ENCODE measurements around the gene NTF3.

- no peak for TF ChIP-seq EZH2 (IDR thresholded peaks at IDR 0.05; ENCODE audit: low read length)
- TF ChIP-seq, protein P1, sequence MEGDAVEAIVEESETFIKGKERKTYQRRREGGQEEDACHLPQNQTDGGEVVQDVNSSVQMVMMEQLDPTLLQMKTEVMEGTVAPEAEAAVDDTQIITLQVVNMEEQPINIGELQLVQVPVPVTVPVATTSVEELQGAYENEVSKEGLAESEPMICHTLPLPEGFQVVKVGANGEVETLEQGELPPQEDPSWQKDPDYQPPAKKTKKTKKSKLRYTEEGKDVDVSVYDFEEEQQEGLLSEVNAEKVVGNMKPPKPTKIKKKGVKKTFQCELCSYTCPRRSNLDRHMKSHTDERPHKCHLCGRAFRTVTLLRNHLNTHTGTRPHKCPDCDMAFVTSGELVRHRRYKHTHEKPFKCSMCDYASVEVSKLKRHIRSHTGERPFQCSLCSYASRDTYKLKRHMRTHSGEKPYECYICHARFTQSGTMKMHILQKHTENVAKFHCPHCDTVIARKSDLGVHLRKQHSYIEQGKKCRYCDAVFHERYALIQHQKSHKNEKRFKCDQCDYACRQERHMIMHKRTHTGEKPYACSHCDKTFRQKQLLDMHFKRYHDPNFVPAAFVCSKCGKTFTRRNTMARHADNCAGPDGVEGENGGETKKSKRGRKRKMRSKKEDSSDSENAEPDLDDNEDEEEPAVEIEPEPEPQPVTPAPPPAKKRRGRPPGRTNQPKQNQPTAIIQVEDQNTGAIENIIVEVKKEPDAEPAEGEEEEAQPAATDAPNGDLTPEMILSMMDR (optimal IDR thresholded peaks at IDR 0.05 in 1 of 3, IDR thresholded peaks at IDR 0.05 in 1 of 3, conservative IDR thresholded peaks at IDR 0.05 in 1 of 3; ENCODE audit: extremely low read depth in 1 of 3, insufficient read depth in 2 of 3, low read length in 3 of 3) = no peak
Measured at GRCh38 chr12:5480218-5480937, 48.5 kb downstream of the NTF3 start.
